DOHH2 (cell line): ENCODE results near the gene CCDC61.

Source experiments
- H3F3A ChIP-seq: fragments of 200-600 bp; sonication (generic), shearing (Covaris generic); 2 replicates; pipeline ENCODE4 v1.6.0; 2016; ENCODE audit warnings: antibody characterized with exemption, mild to moderate bottlenecking; ENCODE audit not compliant: control insufficient read depth, insufficient read depth
- H3K27ac ChIP-seq: fragments of 200-600 bp; sonication (generic); 2 replicates; pipeline ENCODE4 v1.5.1; 2014; ENCODE audit warnings: low read depth, mild to moderate bottlenecking, low read length, moderate library complexity
- H3K27me3 ChIP-seq: fragments of 200-600 bp; sonication (generic); 2 replicates; pipeline ENCODE4 v1.6.1; 2014; ENCODE audit warnings: mild to moderate bottlenecking, low read length, mixed read lengths; ENCODE audit not compliant: control insufficient read depth
- H3K36me3 ChIP-seq: fragments of 200-600 bp; sonication (generic); 2 replicates; pipeline ENCODE4 v1.6.1; 2014; ENCODE audit warnings: mild to moderate bottlenecking, low read length, moderate library complexity, mixed read lengths; ENCODE audit not compliant: control insufficient read depth
- H3K4me1 ChIP-seq: fragments of 200-600 bp; sonication (generic); 2 replicates; pipeline ENCODE4 v1.6.1; 2014; ENCODE audit warnings: mild to moderate bottlenecking, low read length, mixed read lengths; ENCODE audit not compliant: control insufficient read depth
- H3K4me2 ChIP-seq: fragments of 200-600 bp; sonication (generic); 2 replicates; pipeline ENCODE4 v1.6.0; 2014; ENCODE audit warnings: mild to moderate bottlenecking, low read length, moderate library complexity
- H3K4me3 ChIP-seq: fragments of 200-600 bp; sonication (generic); 2 replicates; pipeline ENCODE4 v1.5.1; 2014; ENCODE audit warnings: mild to moderate bottlenecking, low read length, mixed read lengths
- H3K79me2 ChIP-seq: fragments of 200-600 bp; sonication (generic); 2 replicates; pipeline ENCODE4 v1.6.1; 2014; ENCODE audit warnings: mild to moderate bottlenecking, low read length, mixed read lengths; ENCODE audit not compliant: control insufficient read depth
- H3K9me2 ChIP-seq: fragments of 200-600 bp; sonication (generic); replicated peaks from 2 replicates; pipeline ENCODE4 v1.6.1; 2014; ENCODE audit warnings: mild to moderate bottlenecking, low read length, mixed read lengths; ENCODE audit not compliant: control insufficient read depth
- H3K9me3 ChIP-seq: fragments of 200-600 bp; sonication (generic); 2 replicates; pipeline ENCODE4 v1.6.1; 2014; ENCODE audit warnings: antibody characterized with exemption, low read length, mixed read lengths; ENCODE audit not compliant: control insufficient read depth, insufficient read depth
- H4K20me1 ChIP-seq: fragments of 200-600 bp; sonication (generic); 2 replicates; pipeline ENCODE4 v1.6.0; 2014; ENCODE audit warnings: low read depth, mild to moderate bottlenecking, antibody characterized with exemption, low read length, moderate library complexity; ENCODE audit not compliant: control insufficient read depth, insufficient read depth
- EZH2phosphoT487 ChIP-seq: fragments of 200-600 bp; sonication (generic); IDR thresholded peaks from 2 replicates; pipeline ENCODE4 v1.6.1; 2017; ENCODE audit warnings: borderline replicate concordance, mild to moderate bottlenecking, antibody characterized with exemption, low read length, moderate library complexity, mixed read lengths
- TF ChIP-seq, protein P1 (sequence below): fragments of 200-600 bp; sonication (generic); IDR thresholded peaks from one replicate; pipeline ENCODE4 v1.5.1; 2014; ENCODE audit warnings: antibody characterized with exemption, mild to moderate bottlenecking, low read depth, low read length; ENCODE audit not compliant: poor library complexity, severe bottlenecking

The CCDC61 gene

DNA sequence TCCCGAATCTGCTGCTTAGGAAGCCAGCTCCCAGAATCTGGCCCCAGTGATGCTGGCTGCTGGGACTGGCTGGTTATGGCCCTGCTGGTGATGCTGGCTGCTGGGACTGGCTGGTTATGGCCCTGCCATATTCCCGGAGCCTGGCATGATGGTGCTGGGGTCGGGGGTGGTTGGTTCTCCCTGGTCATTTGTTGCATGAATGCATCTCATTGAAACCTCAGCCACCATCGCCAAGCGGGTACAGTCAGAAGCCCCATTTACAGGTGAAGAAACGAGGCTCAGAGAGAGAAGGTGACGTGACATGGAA, 25.5 kb downstream of the CCDC61 start:
- Histone ChIP-seq H3K9me3 (no peaks in the 10 kb centered on the region), H3F3A (no peaks in the 10 kb centered on the region), H3K9me2 (no peaks in the 10 kb centered on the region), H3K4me2 (no peak overlapping the region), H3K79me2 (no peaks in the 10 kb centered on the region), H3K4me1 (peaks cover 12% of the 10 kb centered on the region), H3K4me3 (no peak overlapping the region), H4K20me1 (peaks cover 3% of the 10 kb centered on the region; the same call in 1 of the 2 replicates), H3K27me3 (peaks cover 2% of the 10 kb centered on the region; the same call in 1 of the 2 replicates), H3K36me3 (no peaks in the 10 kb centered on the region; the same call in 1 of the 2 replicates), H3K27ac (no peak overlapping the region)
- TF ChIP-seq EZH2phosphoT487 = no peak
- TF ChIP-seq, protein P1, sequence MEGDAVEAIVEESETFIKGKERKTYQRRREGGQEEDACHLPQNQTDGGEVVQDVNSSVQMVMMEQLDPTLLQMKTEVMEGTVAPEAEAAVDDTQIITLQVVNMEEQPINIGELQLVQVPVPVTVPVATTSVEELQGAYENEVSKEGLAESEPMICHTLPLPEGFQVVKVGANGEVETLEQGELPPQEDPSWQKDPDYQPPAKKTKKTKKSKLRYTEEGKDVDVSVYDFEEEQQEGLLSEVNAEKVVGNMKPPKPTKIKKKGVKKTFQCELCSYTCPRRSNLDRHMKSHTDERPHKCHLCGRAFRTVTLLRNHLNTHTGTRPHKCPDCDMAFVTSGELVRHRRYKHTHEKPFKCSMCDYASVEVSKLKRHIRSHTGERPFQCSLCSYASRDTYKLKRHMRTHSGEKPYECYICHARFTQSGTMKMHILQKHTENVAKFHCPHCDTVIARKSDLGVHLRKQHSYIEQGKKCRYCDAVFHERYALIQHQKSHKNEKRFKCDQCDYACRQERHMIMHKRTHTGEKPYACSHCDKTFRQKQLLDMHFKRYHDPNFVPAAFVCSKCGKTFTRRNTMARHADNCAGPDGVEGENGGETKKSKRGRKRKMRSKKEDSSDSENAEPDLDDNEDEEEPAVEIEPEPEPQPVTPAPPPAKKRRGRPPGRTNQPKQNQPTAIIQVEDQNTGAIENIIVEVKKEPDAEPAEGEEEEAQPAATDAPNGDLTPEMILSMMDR = no peak

DNA sequence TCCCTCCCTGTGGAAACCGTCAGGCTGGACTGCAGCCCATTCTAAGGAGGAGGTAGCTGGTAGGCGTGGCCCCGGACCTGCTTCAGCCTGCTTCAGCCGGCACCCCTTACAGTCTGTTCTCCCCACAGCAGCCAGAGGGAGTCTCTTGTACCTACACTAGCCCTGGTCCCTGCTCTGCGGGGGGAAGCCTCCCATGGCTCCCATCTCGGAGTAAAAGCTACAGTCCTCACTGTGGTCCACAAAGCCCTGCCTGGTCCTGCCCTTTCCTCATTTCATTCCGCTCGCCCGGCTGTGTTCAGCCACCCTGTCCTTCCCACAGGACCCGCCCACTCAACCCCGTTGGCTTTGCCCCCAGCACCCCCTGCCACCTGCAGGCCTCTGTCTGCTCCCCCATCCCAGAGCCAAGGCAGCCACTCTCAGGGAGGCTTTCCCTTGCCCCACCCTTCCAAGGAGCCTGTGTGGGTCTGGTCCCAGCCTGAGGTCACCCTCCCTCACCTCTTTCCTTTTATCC, 26.3 kb downstream of the CCDC61 start:
- TF ChIP-seq, protein P1 = no peak
- TF ChIP-seq EZH2phosphoT487 = no peak
- H3K4me3 ChIP-seq = no peak overlapping the region
- H3F3A ChIP-seq = no peaks in the 10 kb centered on the region
- peaks cover 3% of the 10 kb centered on the region; the same call in 1 of the 2 replicates for H4K20me1 ChIP-seq
- no peaks in the 10 kb centered on the region for H3K27me3 ChIP-seq
- H3K4me1 ChIP-seq = peaks cover 12% of the 10 kb centered on the region
- no peaks in the 10 kb centered on the region for H3K79me2 ChIP-seq
- H3K9me2 ChIP-seq = no peaks in the 10 kb centered on the region
- no peak overlapping the region for H3K27ac ChIP-seq
- H3K36me3 ChIP-seq = no peaks in the 10 kb centered on the region; the same call in 1 of the 2 replicates
- H3K9me3 ChIP-seq = no peaks in the 10 kb centered on the region
- no peak overlapping the region for H3K4me2 ChIP-seq

DNA sequence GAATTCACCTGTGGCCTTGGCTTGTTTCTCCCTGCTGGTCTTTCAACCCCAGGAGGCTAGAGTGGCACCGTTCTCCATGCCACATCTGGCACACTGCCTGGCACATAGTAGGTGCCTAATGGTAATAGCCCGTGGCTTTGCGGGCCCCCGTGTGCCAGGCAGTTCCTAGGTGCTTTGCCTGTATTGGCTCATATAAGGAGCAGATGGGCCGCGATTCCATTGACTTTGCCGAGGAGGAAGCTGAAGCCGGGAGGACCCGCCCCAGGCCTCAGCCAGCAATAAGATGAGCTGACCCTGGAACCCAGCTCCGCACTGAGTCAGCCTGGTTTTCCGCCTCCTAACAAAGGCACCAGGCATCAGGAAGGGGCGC, 26.8 kb downstream of the CCDC61 start:
- no peak overlapping the region for H3K4me3 ChIP-seq
- H3K4me1 ChIP-seq = peaks cover 16% of the 10 kb centered on the region
- TF ChIP-seq, protein P1 = no peak
- TF ChIP-seq EZH2phosphoT487 = no peak
- H3K27me3 ChIP-seq = no peaks in the 10 kb centered on the region
- no peak overlapping the region for H3K4me2 ChIP-seq
- H3F3A ChIP-seq = no peaks in the 10 kb centered on the region
- no peaks in the 10 kb centered on the region for H3K9me3 ChIP-seq
- peaks cover 2% of the 10 kb centered on the region; the same call in 1 of the 2 replicates for H4K20me1 ChIP-seq
- H3K79me2 ChIP-seq = no peaks in the 10 kb centered on the region
- no peaks in the 10 kb centered on the region; the same call in 1 of the 2 replicates for H3K36me3 ChIP-seq
- H3K27ac ChIP-seq = no peak overlapping the region
- no peaks in the 10 kb centered on the region for H3K9me2 ChIP-seq
